Smooth muscle cell (in vitro differentiated cells): Measurements from ENCODE around the gene ANKRD60. TPM values are rescaled to one million over a fixed set of nuclear protein-coding genes. Genes with fewer than 3 reads are reported as not detected.

ENCODE experiments used
- DNase-seq: peaks from one replicate; lab custom pipeline; 2025; ENCODE audit not compliant: unreplicated experiment; lab: John Stamatoyannopoulos, UW
- H2AFZ ChIP-seq: fragments of 200-600 bp; sonication (generic); 2 replicates; pipeline ENCODE4 v1.6.0; 2016; ENCODE audit warnings: antibody characterized with exemption, low read depth, mild to moderate bottlenecking
- H3F3A ChIP-seq: fragments of 200-600 bp; sonication (generic); 2 replicates; pipeline ENCODE4 v1.6.0; 2017; ENCODE audit warnings: antibody characterized with exemption, low read depth
- H3K27ac ChIP-seq: fragments of 200-600 bp; sonication (generic); 2 replicates; pipeline ENCODE4 v1.5.1; 2016; ENCODE audit warnings: low read depth, mild to moderate bottlenecking
- H3K27me3 ChIP-seq: fragments of 200-600 bp; sonication (generic); 2 replicates; pipeline ENCODE4 v1.6.1; 2016; ENCODE audit warnings: low read depth, mild to moderate bottlenecking
- H3K36me3 ChIP-seq: fragments of 200-600 bp; sonication (generic); 2 replicates; pipeline ENCODE4 v1.5.1; 2016; ENCODE audit warnings: low read depth
- H3K4me1 ChIP-seq: fragments of 200-600 bp; sonication (generic); 2 replicates; pipeline ENCODE4 v1.5.1; 2016; ENCODE audit warnings: low read depth
- H3K4me2 ChIP-seq: fragments of 200-600 bp; sonication (generic); 2 replicates; pipeline ENCODE4 v1.6.0; 2016; ENCODE audit warnings: mild to moderate bottlenecking
- H3K4me3 ChIP-seq: fragments of 200-600 bp; sonication (generic); 2 replicates; pipeline ENCODE4 v1.5.1; 2016; ENCODE audit warnings: mild to moderate bottlenecking
- H3K79me2 ChIP-seq: fragments of 200-600 bp; sonication (generic); 2 replicates; pipeline ENCODE4 v1.6.0; 2016; ENCODE audit warnings: low read depth, mild to moderate bottlenecking
- H3K9ac ChIP-seq: fragments of 200-600 bp; sonication (generic); 2 replicates; pipeline ENCODE4 v1.6.0; 2016; ENCODE audit warnings: low read depth
- H3K9me3 ChIP-seq: fragments of 200-600 bp; sonication (generic); replicated peaks from 2 replicates; pipeline ENCODE4 v1.5.1; 2016; ENCODE audit warnings: low read depth
- H4K20me1 ChIP-seq: fragments of 200-600 bp; sonication (generic); 2 replicates; pipeline ENCODE4 v1.6.0; 2016; ENCODE audit warnings: low read depth
- CTCF ChIP-seq: fragments of 200-600 bp; sonication (generic); IDR thresholded peaks from 2 replicates; pipeline ENCODE4 v1.5.1; 2017; ENCODE audit warnings: borderline replicate concordance, mild to moderate bottlenecking, antibody characterized with exemption; ENCODE audit not compliant: insufficient read depth, poor library complexity, severe bottlenecking
- WGBS: methylation state at CpG from one replicate; pipeline ENCODE4 v1.1.7; 2016; ENCODE audit warnings: low lambda C conversion rate; 5-methylcytosine and 5-hydroxymethylcytosine counted together
- polyA plus RNA-seq: library from polyadenylated mRNA; unstranded; fragments of >200 nt; fragmentation: Nextera tagmentation; extraction: Ambion mirVana; gene quantifications from 2 replicates; pipeline ENCODE4 v1.2.1, GENCODE V29; 2016
- total RNA-seq: library from RNA; depleted of rRNA; stranded (reverse); fragments of >200 nt; gene quantifications from 2 replicates; pipeline ENCODE4 v1.2.3, GENCODE V29; 2014

The ANKRD60 gene
- total and polyA plus RNA-seq, 2 experiments from 2014 or later: not detected

- peaks cover 6% of the 10 kb centered on the region for H3F3A ChIP-seq
- H3K9me3 ChIP-seq: no peaks in the 10 kb centered on the region
- H3K4me3 ChIP-seq: peak overlapping the region; percentile 56
- peak; percentile 58 for DNase-seq
- 1% methylated on average over 43 of the region's 43 CpGs for WGBS
- peak overlapping the region; percentile 87 for H3K4me2 ChIP-seq
- peaks cover 5% of the 10 kb centered on the region for H3K4me1 ChIP-seq
- H3K36me3 ChIP-seq: no peaks in the 10 kb centered on the region
- no peak overlapping the region for H3K9ac ChIP-seq
- no peaks in the 10 kb centered on the region for H3K27me3 ChIP-seq
- H4K20me1 ChIP-seq: no peaks in the 10 kb centered on the region
- no peaks in the 10 kb centered on the region for H3K79me2 ChIP-seq
- peak overlapping the region; percentile 6 for H2AFZ ChIP-seq
- H3K27ac ChIP-seq: no peak overlapping the region
- peak; percentile 94 for TF ChIP-seq CTCF
Observed at GRCh38 chr20:58236612-58237317, 8.3 kb upstream of the ANKRD60 start.

GRCh38 chr20:58235010-58235409, 6.6 kb upstream of the ANKRD60 start:
- H3K27me3 ChIP-seq: peaks cover 16% of the 10 kb centered on the region
- H3K27ac ChIP-seq: no peak overlapping the region
- DNase-seq: no peak
- H3K4me2 ChIP-seq: no peak overlapping the region
- peaks cover 5% of the 10 kb centered on the region for H3K4me1 ChIP-seq
- peaks cover 6% of the 10 kb centered on the region for H3F3A ChIP-seq
- no peak overlapping the region for H2AFZ ChIP-seq
- no peak for TF ChIP-seq CTCF
- 93% methylated on average over 5 of the region's 5 CpGs for WGBS
- H3K4me3 ChIP-seq: no peak overlapping the region
- H3K9ac ChIP-seq: no peak overlapping the region
- H3K36me3 ChIP-seq: no peaks in the 10 kb centered on the region
- no peaks in the 10 kb centered on the region for H4K20me1 ChIP-seq
- H3K79me2 ChIP-seq: no peaks in the 10 kb centered on the region
- H3K9me3 ChIP-seq: no peaks in the 10 kb centered on the region

- Histone ChIP-seq H2AFZ (no peak overlapping the region), H3K4me1 (peaks cover 15% of the 10 kb centered on the region), H3F3A (peaks cover 6% of the 10 kb centered on the region), H3K36me3 (no peaks in the 10 kb centered on the region), H3K79me2 (no peaks in the 10 kb centered on the region), H3K9me3 (no peaks in the 10 kb centered on the region), H3K4me2 (no peak overlapping the region), H4K20me1 (no peaks in the 10 kb centered on the region), H3K27ac (no peak overlapping the region), H3K9ac (no peak overlapping the region), H3K4me3 (no peak overlapping the region), H3K27me3 (peaks cover 26% of the 10 kb centered on the region)
- DNase-seq: no peak
- 49% methylated on average over 8 of the region's 8 CpGs for WGBS
- peak; percentile 80 for TF ChIP-seq CTCF
Observed at GRCh38 chr20:58233881-58234528, 5.6 kb upstream of the ANKRD60 start.
